NCI-H1694 treated with DMSO at 0.1 percent for 48 hours (cell line): ENCODE results near the gene USF3.

ENCODE experiments used
- DNase-seq: peaks from one replicate; lab custom pipeline; 2025; lab: John Stamatoyannopoulos, UW

Gene USF3

DNA sequence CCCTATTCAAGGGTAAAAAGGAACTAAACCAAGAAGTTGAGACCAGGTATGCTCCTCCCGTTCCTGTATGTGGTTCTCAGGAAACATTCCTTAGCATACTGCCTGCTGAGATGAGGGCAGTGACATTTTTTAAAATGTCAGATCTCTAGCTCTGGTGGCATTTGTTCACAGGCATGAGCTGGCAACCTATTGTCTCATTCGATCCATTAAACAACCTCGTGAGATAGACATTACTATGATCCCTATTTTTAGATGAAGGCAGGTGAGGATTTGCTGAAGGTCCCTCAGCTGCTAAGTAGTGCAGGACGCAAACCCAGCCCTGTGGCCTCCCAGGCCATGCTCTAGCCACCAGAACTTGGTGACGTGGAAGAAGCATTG lies 89.2 kb downstream of the USF3 start:
- DNase-seq = no peak

GRCh38 chr3:113606539-113607218 lies 89.8 kb downstream of the USF3 start:
- no peak for DNase-seq

- no peak for DNase-seq
These were observed 93.6 kb downstream of the USF3 start for GRCh38 chr3:113602836-113603235.

DNA sequence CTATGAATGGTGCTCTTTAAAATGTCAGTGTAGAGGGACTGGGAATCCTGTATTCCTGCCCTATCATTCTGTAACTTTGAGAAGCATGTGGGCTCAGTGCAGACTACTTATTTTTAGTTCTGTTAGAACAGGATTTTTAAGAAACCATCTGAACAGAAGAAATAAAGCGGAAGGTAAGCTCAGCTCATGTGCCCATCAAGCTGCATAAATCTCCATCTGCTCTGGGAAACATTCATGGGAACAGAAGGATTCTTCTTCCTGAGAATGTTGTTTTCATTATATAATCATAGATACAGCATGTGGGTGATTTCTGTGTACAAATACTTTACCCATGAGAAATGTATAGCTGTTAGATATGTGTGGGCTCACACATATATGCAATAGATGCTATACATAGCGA lies 94.2 kb downstream of the USF3 start:
- no peak for DNase-seq

DNA sequence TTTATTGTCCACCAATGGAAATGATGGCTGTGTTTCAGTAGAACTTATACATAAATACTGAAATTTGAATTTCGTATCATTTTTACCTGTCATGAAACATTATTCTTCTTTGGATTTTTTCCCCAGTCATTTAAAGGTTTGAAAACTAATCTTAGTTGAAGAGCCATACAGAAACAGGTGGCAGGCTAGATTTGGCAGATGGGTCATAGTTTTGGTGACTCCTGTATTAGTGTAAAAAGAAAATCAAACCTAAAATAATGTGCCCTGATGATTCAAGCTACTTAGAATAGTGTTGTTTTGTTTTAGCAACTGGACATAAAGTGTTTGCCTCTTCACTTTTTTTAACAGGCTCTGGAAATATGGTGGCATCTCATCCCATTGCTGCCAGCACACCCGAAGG lies 95.2 kb downstream of the USF3 start:
- no peak for DNase-seq

DNA sequence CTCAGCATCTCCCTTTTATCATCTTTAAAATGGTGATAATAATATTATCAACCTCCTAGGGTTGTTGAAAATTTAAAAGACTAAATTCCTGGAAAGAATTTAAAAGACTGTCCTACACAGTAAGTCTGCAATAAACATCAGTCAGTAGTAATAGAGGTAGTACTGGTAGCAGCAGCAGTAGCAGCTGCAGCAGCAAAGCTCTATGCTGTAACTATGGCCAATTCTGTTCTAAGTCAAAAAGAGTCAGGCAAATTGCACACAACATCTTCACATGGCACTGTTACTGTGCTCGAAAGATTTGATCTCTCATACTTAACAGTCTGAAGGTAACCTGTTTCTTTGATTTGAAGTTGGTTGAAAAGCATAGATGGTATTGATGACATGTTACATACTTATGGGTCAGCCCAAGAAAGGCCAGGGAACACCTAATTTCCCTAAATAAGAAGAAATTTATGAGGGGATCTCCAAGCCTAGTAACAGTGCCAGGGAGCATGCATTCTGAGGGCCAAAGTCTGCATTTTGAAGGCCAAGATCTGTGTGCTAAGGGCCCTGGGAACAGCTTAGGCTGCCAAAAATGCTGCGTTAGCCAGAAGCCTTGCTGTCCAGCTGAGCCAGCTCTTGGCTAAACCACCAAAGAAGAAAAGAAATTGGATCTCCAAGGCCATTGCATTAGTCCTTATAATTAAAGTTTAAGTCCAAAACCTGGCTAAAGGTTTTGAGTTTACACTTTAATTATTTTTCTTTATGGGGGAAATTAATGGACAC lies 95.8 kb downstream of the USF3 start:
- DNase-seq = no peak
